Measurements from ENCODE around the gene CALB2. TPM values are rescaled to one million over a fixed set of nuclear protein-coding genes. Genes with fewer than 3 reads are reported as not detected.
A peak's percentile ranks its signal among the peaks of the same experiment; 100 is the strongest.

The CALB2 gene
- total and polyA plus RNA-seq, 2 of the 13 experiments (the other 11 are each of a cell fraction or from before 2014, with no cell fraction given), result 0.37 to 0.40 TPM

DNA sequence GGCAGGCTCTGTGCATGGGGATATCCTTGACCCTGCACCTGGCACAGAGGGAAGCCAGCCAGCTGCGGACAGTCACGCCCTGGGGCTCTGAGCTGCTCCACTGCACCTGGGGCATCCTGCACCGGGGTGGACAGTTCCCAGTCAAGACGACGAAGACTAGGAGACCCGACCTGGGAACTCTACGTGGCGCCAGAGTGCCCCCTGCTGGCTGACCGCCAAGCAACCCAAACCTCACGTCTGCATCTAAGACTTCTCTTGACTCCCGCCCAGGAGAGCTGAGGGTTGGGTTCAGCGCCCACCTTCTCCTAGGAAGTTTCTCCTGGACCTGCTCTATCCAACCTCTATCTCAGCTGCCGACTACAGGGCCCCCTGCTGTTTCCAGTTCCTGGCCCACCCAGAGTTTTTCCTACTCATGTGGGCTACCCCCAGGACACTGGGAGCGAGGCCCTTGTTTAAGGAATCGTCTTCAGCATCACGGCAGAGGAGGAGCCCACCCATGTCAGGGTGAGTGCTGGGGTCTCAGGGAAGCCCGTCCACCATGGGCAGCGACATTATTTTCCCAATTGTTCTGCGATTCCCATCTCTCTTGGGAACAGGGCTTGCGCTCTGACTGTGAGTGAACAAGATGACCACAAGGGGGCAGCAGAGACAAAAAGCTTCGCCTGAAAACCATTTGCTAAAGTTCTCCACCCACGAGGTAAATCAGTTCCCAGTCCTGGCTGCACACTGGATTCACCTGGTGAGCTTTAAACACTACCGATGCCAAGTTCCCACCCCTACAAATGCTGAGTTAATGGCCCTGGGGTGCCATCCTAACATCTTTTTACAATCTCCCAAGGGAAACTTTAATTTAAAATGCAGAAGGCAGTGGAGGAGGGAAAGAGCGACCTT, 54.0 kb downstream of the CALB2 start (continued):
- TF ChIP-seq, protein P1, sequence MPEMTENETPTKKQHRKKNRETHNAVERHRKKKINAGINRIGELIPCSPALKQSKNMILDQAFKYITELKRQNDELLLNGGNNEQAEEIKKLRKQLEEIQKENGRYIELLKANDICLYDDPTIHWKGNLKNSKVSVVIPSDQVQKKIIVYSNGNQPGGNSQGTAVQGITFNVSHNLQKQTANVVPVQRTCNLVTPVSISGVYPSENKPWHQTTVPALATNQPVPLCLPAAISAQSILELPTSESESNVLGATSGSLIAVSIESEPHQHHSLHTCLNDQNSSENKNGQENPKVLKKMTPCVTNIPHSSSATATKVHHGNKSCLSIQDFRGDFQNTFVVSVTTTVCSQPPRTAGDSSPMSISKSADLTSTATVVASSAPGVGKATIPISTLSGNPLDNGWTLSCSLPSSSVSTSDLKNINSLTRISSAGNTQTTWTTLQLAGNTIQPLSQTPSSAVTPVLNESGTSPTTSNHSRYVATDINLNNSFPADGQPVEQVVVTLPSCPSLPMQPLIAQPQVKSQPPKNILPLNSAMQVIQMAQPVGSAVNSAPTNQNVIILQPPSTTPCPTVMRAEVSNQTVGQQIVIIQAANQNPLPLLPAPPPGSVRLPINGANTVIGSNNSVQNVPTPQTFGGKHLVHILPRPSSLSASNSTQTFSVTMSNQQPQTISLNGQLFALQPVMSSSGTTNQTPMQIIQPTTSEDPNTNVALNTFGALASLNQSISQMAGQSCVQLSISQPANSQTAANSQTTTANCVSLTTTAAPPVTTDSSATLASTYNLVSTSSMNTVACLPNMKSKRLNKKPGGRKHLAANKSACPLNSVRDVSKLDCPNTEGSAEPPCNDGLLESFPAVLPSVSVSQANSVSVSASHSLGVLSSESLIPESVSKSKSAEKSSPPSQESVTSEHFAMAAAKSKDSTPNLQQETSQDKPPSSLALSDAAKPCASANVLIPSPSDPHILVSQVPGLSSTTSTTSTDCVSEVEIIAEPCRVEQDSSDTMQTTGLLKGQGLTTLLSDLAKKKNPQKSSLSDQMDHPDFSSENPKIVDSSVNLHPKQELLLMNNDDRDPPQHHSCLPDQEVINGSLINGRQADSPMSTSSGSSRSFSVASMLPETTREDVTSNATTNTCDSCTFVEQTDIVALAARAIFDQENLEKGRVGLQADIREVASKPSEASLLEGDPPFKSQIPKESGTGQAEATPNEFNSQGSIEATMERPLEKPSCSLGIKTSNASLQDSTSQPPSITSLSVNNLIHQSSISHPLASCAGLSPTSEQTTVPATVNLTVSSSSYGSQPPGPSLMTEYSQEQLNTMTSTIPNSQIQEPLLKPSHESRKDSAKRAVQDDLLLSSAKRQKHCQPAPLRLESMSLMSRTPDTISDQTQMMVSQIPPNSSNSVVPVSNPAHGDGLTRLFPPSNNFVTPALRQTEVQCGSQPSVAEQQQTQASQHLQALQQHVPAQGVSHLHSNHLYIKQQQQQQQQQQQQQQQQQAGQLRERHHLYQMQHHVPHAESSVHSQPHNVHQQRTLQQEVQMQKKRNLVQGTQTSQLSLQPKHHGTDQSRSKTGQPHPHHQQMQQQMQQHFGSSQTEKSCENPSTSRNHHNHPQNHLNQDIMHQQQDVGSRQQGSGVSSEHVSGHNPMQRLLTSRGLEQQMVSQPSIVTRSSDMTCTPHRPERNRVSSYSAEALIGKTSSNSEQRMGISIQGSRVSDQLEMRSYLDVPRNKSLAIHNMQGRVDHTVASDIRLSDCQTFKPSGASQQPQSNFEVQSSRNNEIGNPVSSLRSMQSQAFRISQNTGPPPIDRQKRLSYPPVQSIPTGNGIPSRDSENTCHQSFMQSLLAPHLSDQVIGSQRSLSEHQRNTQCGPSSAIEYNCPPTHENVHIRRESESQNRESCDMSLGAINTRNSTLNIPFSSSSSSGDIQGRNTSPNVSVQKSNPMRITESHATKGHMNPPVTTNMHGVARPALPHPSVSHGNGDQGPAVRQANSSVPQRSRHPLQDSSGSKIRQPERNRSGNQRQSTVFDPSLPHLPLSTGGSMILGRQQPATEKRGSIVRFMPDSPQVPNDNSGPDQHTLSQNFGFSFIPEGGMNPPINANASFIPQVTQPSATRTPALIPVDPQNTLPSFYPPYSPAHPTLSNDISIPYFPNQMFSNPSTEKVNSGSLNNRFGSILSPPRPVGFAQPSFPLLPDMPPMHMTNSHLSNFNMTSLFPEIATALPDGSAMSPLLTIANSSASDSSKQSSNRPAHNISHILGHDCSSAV (CRISPR knock-in tag; IDR thresholded peaks at IDR 0.05; ENCODE audit: borderline replicate concordance), result 0 out of 2 replicates have a peak, but pooled peaks have one; percentile 42
- no peak for TF ChIP-seq NFE2 (CRISPR knock-in tag; IDR thresholded peaks at IDR 0.05)
- 0 out of 2 replicates have a peak, but pooled peaks have one; percentile 19 for TF ChIP-seq ZBTB7B (CRISPR knock-in tag; IDR thresholded peaks at IDR 0.05)
- TF ChIP-seq, protein P2, sequence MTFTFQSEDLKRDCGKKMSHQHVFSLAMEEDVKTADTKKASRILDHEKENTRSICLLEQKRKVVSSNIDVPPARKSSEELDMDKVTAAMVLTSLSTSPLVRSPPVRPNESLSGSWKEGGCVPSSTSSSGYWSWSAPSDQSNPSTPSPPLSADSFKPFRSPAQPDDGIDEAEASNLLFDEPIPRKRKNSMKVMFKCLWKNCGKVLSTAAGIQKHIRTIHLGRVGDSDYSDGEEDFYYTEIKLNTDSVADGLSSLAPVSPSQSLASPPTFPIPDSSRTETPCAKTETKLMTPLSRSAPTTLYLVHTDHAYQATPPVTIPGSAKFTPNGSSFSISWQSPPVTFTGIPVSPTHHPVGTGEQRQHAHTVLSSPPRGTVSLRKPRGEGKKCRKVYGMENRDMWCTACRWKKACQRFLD (CRISPR knock-in tag; IDR thresholded peaks at IDR 0.05; ENCODE audit: borderline replicate concordance), result 0 out of 2 replicates have a peak, but pooled peaks have one; percentile 18
- no peak for TF ChIP-seq NR2F6 (IDR thresholded peaks at IDR 0.05)
- TF ChIP-seq NR2F6 (CRISPR knock-in tag; IDR thresholded peaks at IDR 0.05), result 0 out of 2 replicates have a peak, but pooled peaks have one; percentile 23
- no peak for TF ChIP-seq NR3C1 (CRISPR knock-in tag; IDR thresholded peaks at IDR 0.05)
- 0 out of 2 replicates have a peak, but pooled peaks have one; percentile 37 for TF ChIP-seq SRY (CRISPR knock-in tag; IDR thresholded peaks at IDR 0.05)
- no peak for TF ChIP-seq HMG20B (CRISPR knock-in tag; conservative IDR thresholded peaks at IDR 0.05)
- TF ChIP-seq ISX (CRISPR knock-in tag; conservative IDR thresholded peaks at IDR 0.05), result no peak
- TF ChIP-seq HIVEP1 (CRISPR knock-in tag; IDR thresholded peaks at IDR 0.05), result 0 out of 2 replicates have a peak, but pooled peaks have one; percentile 25
- TF ChIP-seq TEAD3 (CRISPR knock-in tag; optimal IDR thresholded peaks at IDR 0.05; ENCODE audit: borderline replicate concordance), result peak; percentile 26
- 0 out of 2 replicates have a peak, but pooled peaks have one; percentile 28 for TF ChIP-seq NFATC3 (CRISPR knock-in tag; IDR thresholded peaks at IDR 0.05)
- TF ChIP-seq, protein P3, sequence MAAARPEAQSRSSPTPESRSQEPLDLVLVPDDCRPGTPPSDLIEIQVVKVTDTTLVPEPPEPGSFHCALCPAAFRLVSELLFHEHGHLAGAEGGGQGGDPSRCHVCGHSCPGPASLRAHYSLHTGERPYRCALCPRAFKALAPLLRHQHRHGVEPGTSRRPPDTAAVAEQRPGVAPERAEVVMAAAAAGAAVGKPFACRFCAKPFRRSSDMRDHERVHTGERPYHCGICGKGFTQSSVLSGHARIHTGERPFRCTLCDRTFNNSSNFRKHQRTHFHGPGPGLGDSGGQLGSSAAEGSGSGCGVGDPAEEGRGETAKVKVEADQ (CRISPR knock-in tag; IDR thresholded peaks at IDR 0.05; ENCODE audit: borderline replicate concordance), result 0 out of 2 replicates have a peak, but pooled peaks have one; percentile 23
- no peak for TF ChIP-seq SIX1 (CRISPR knock-in tag; IDR thresholded peaks at IDR 0.05; ENCODE audit: borderline replicate concordance)
- TF ChIP-seq FOXA3 (CRISPR knock-in tag; IDR thresholded peaks at IDR 0.05), result no peak
- no peak for TF ChIP-seq REL (CRISPR knock-in tag; conservative IDR thresholded peaks at IDR 0.05)
